Measurements from ENCODE around the gene CLEC20A.

- no peak for TF ChIP-seq ATF4 (CRISPR knock-in tag; IDR thresholded peaks at IDR 0.05)
- no peak for TF ChIP-seq RB1 (IDR thresholded peaks at IDR 0.05; ENCODE audit: low read depth)
- TF ChIP-seq, protein P1, sequence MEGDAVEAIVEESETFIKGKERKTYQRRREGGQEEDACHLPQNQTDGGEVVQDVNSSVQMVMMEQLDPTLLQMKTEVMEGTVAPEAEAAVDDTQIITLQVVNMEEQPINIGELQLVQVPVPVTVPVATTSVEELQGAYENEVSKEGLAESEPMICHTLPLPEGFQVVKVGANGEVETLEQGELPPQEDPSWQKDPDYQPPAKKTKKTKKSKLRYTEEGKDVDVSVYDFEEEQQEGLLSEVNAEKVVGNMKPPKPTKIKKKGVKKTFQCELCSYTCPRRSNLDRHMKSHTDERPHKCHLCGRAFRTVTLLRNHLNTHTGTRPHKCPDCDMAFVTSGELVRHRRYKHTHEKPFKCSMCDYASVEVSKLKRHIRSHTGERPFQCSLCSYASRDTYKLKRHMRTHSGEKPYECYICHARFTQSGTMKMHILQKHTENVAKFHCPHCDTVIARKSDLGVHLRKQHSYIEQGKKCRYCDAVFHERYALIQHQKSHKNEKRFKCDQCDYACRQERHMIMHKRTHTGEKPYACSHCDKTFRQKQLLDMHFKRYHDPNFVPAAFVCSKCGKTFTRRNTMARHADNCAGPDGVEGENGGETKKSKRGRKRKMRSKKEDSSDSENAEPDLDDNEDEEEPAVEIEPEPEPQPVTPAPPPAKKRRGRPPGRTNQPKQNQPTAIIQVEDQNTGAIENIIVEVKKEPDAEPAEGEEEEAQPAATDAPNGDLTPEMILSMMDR (IDR thresholded peaks at IDR 0.05 in 2 of 3, conservative IDR thresholded peaks at IDR 0.05 in 1 of 3; ENCODE audit: insufficient read depth in 2 of 3, low read depth in 1 of 3, low read length in 3 of 3) = no peak
- no peak for TF ChIP-seq RAD51 (IDR thresholded peaks at IDR 0.05; ENCODE audit: borderline replicate concordance, low read depth)
These were observed 9.4 kb upstream of the CLEC20A start for GRCh38 chr1:178506177-178506576.

Measured in K562 (cell line).